Stomach (tissue), 9 donors: ENCODE data around the gene HECW1. TPM values are rescaled to one million over a fixed set of nuclear protein-coding genes. Genes with fewer than 3 reads are reported as not detected.

Experiments
- DNase-seq, 2 donors: peaks; one replicate each; pipeline versions ENCODE4 v3.0.0 to v3.0.0-alpha.2; 2013 to 2019
- H3K27ac ChIP-seq, 5 donors: fragments of 200-600 bp in 4 of 5; sonication (generic) in 4 of 5; one replicate each; pipeline ENCODE4 v1.5.1; 2013 to 2019; ENCODE audit warnings: mild to moderate bottlenecking in 1 of 5, moderate library complexity in 1 of 5
- H3K27me3 ChIP-seq, 3 donors: fragments of 200-600 bp; sonication (generic); one replicate each; pipeline ENCODE4 v1.5.1; 2017 to 2019; ENCODE audit warnings: mixed run types in 1 of 3
- H3K36me3 ChIP-seq, 4 donors: fragments of 200-600 bp; sonication (generic); 1 replicate in 3 of 4; 2 replicates in 1 of 4; pipeline ENCODE4 v1.5.1; 2016 to 2019
- H3K4me1 ChIP-seq, 4 donors: fragments of 200-600 bp; sonication (generic); one replicate each; pipeline ENCODE4 v1.5.1; 2016 to 2019
- H3K4me3 ChIP-seq, 4 donors: fragments of 200-600 bp; sonication (generic) in 3 of 4; one replicate each; pipeline ENCODE4 v1.5.1; 2016 to 2019; ENCODE audit warnings: mild to moderate bottlenecking in 1 of 4
- H3K9me3 ChIP-seq, 4 donors: fragments of 200-600 bp; sonication (generic); one replicate each; pipeline ENCODE4 v1.5.1; 2016 to 2019
- EP300 ChIP-seq: sonication (generic); formaldehyde crosslinking; IDR thresholded peaks from one replicate; pipeline ENCODE4 v1.6.1; 2017; ENCODE audit warnings: antibody characterized with exemption
- POLR2A ChIP-seq, 4 donors: fragments of 450-650 bp; IDR thresholded peaks; one replicate each; pipeline ENCODE4 v1.6.1; 2016; ENCODE audit warnings: antibody characterized with exemption in 4 of 4, control low read depth in 2 of 4, mild to moderate bottlenecking in 1 of 4, moderate library complexity in 1 of 4
- POLR2AphosphoS5 ChIP-seq, 3 donors: sonication (generic); formaldehyde crosslinking; IDR thresholded peaks; one replicate each; pipeline ENCODE4 v1.6.1; 2016; ENCODE audit warnings: antibody characterized with exemption in 3 of 3
- WGBS, 5 donors: extraction: QIAGEN DNeasy Blood & Tissue Kit in 3 of 5; methylation state at CpG; one replicate each; pipeline versions ENCODE4 v1.1.5 to v1.1.7; 2013 to 2018; 5-methylcytosine and 5-hydroxymethylcytosine counted together
- intact Hi-C: fragments of 100-400 bp; cut with DNase I; formaldehyde crosslinking; loops from one replicate; pipeline ENCODE4 v1.15.1; 2023; ENCODE audit warnings: low total_unique reads
- polyA plus RNA-seq, 3 donors: library from polyadenylated mRNA; stranded (reverse); fragments of 200-250 nt; gene quantifications; one replicate each; pipeline ENCODE4 v1.2.3, GENCODE V29; 2013
- total RNA-seq, 5 donors: library from RNA; depleted of rRNA; stranded (reverse); fragments of >200 nt; gene quantifications; one replicate each; pipeline versions ENCODE4 v1.1.0 to v1.2.3, GENCODE V29; 2014 to 2016
- TF ChIP-seq, protein P1 (sequence below), 7 experiments: fragments of 450-650 bp in 4 of 7; fragments of 200-600 bp in 3 of 7; sonication (generic) in 3 of 7; IDR thresholded peaks; one replicate each; pipeline ENCODE4 v1.5.1; 2016 to 2019; ENCODE audit warnings: antibody characterized with exemption in 7 of 7, control low read depth in 2 of 7, mild to moderate bottlenecking in 1 of 7
- donor health status: healthy with polysubstance abuse.
- donor health status: Bipolar disorder and iron deficiency.
- donor health status: healthy.

Gene HECW1
- total and polyA plus RNA-seq, 8 donors: 0.29 to 11.1 (median 1.4) TPM; not detected in 1

DNA sequence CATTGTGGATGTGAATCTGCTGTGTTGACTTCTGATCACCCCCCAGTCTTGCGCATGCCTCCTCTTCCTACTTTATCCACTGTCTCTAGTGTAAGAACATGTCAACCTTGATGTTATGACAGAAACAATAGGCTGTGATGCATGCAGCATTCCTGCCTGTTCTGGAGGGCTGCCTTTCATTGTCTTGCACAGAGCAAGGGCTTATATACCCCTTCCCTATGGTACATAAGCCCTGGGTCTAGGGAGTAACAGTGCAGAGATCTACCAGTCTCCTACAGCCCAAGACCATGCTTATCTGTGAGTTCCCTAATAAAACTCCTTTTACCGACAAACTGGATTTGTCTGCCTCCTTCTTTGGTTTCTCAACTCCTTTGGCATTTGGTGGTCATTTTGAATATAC, 293.5 kb downstream of the HECW1 start:
- 82 to 91% (median 87%) methylated on average over 2 of the region's 2 CpGs for WGBS, 5 donors
- intact Hi-C loops: no loop called here
- no peak for DNase-seq
- H3K4me3 ChIP-seq: no peak overlapping the region
- no peak for TF ChIP-seq POLR2AphosphoS5 (IDR thresholded peaks at IDR 0.05)
- no peak for TF ChIP-seq POLR2A (IDR thresholded peaks at IDR 0.05)
- TF ChIP-seq, protein P1, sequence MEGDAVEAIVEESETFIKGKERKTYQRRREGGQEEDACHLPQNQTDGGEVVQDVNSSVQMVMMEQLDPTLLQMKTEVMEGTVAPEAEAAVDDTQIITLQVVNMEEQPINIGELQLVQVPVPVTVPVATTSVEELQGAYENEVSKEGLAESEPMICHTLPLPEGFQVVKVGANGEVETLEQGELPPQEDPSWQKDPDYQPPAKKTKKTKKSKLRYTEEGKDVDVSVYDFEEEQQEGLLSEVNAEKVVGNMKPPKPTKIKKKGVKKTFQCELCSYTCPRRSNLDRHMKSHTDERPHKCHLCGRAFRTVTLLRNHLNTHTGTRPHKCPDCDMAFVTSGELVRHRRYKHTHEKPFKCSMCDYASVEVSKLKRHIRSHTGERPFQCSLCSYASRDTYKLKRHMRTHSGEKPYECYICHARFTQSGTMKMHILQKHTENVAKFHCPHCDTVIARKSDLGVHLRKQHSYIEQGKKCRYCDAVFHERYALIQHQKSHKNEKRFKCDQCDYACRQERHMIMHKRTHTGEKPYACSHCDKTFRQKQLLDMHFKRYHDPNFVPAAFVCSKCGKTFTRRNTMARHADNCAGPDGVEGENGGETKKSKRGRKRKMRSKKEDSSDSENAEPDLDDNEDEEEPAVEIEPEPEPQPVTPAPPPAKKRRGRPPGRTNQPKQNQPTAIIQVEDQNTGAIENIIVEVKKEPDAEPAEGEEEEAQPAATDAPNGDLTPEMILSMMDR (IDR thresholded peaks at IDR 0.05): no peak
- TF ChIP-seq EP300: no peak
- no peaks in the 10 kb centered on the region for H3K9me3 ChIP-seq
- H3K36me3 ChIP-seq: no peaks in the 10 kb centered on the region
- H3K27me3 ChIP-seq: peaks cover 0 to 7% (median 0%) of the 10 kb centered on the region in 3 donors
- H3K27ac ChIP-seq: no peak overlapping the region
- no peaks in the 10 kb centered on the region for H3K4me1 ChIP-seq

DNA sequence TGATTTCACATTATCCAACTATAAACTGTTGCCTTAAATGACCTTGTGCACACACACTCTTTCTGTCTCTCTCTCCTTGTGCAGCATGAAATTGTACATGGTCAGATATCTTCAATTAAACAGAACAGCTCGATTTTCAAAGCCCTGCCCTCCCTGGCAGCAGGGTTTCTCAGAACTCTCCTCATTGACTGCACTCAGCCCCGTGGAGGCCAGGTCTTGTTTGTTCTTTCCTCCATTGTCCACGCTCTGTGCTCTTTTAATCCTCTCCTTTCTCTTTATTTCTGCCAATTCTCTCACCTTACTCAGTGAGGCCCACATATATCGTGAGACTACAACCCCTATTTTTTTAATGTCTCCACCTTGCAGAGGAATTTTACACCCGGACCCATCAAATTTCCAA, 294.5 kb downstream of the HECW1 start:
- intact Hi-C loops: no loop called here
- Histone ChIP-seq H3K9me3 (no peaks in the 10 kb centered on the region), H3K27me3 (peaks cover 0 to 4% (median 0%) of the 10 kb centered on the region in 3 donors), H3K4me1 (no peaks in the 10 kb centered on the region), H3K27ac (no peak overlapping the region), H3K36me3 (no peaks in the 10 kb centered on the region), H3K4me3 (no peak overlapping the region)
- WGBS, 5 donors: 50 to 73% (median 58%) methylated on average over 5 of the region's 5 CpGs
- no peak for TF ChIP-seq EP300
- TF ChIP-seq POLR2A (IDR thresholded peaks at IDR 0.05): no peak
- TF ChIP-seq, protein P1 (IDR thresholded peaks at IDR 0.05): no peak
- no peak for TF ChIP-seq POLR2AphosphoS5 (IDR thresholded peaks at IDR 0.05)
- DNase-seq: no peak

DNA sequence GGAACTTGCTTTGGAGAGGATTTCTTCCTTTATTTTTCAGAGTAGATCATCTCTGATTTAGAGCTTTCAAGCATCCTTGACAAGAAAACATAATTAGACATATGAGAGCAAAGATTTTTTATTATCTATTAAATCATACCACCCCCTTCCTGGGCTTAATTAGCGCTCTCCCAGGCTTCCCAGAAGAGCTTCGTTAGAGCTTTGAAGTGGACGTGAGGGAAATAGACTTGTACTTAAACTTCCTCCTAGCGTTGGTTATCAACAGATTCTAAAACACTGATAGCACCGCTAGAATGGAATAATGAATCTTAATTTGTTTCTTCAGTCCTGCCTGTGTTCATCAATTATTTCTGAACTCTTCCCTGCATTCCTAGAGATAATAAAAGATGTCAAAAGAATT, 296.5 kb downstream of the HECW1 start:
- intact Hi-C loops: no loop called here
- Histone ChIP-seq H3K36me3 (no peaks in the 10 kb centered on the region), H3K27ac (no peak overlapping the region), H3K9me3 (no peaks in the 10 kb centered on the region), H3K27me3 (no peaks in the 10 kb centered on the region), H3K4me1 (no peaks in the 10 kb centered on the region), H3K4me3 (no peak overlapping the region)
- no peak for DNase-seq
- no peak for TF ChIP-seq EP300
- no peak for TF ChIP-seq POLR2AphosphoS5 (IDR thresholded peaks at IDR 0.05)
- no peak for TF ChIP-seq POLR2A (IDR thresholded peaks at IDR 0.05)
- TF ChIP-seq, protein P1 (IDR thresholded peaks at IDR 0.05): no peak
- WGBS, 5 donors: 38 to 46% (median 44%) methylated on average over 5 of the region's 5 CpGs

DNA sequence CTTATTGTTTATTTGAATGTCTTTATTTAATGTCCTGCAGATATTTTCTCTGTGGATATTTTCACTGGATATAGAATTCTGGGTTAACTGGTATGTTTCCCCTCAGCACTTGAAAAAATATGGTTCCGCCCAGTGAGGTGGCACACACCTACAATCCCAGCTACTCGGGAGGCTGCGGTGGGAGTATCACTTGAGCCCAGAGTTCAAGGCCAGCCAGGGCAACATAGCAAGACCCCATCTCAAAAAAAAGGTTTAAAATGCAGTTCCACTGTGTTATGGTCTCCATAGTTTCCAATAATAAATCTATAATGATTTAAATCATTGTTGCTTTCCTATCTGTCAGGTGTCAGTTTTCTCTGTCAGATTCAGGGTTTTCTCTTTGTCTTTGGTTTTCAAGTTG, 305.0 kb downstream of the HECW1 start:
- intact Hi-C loops: no loop called here
- WGBS, 5 donors: 94 to 97% (median 95%) methylated on average over 3 of the region's 3 CpGs
- TF ChIP-seq POLR2AphosphoS5 (IDR thresholded peaks at IDR 0.05): no peak
- TF ChIP-seq EP300: no peak
- TF ChIP-seq, protein P1 (IDR thresholded peaks at IDR 0.05): no peak
- TF ChIP-seq POLR2A (IDR thresholded peaks at IDR 0.05): no peak
- no peak overlapping the region for H3K4me3 ChIP-seq
- no peaks in the 10 kb centered on the region for H3K36me3 ChIP-seq
- no peak overlapping the region for H3K27ac ChIP-seq
- no peaks in the 10 kb centered on the region for H3K4me1 ChIP-seq
- no peak for DNase-seq
- peaks cover 0 to under 1% (median 0%) of the 10 kb centered on the region in 3 donors for H3K27me3 ChIP-seq
- peaks cover 0 to 3% (median 0%) of the 10 kb centered on the region in 4 donors for H3K9me3 ChIP-seq
